IMR-90 (cell line): ENCODE data around the gene GALNT5. TPM values are rescaled to one million over a fixed set of nuclear protein-coding genes. Genes with fewer than 3 reads are reported as not detected.

Experiments used
- ATAC-seq: fragments of 200-7000 bp; cut with Tn5 transposase; 2 replicates; pipeline ENCODE4 v1.9.1; 2020; ENCODE audit warnings: low read depth, mild to moderate bottlenecking, moderate library complexity
- BruUV-seq: library from RNA; stranded (reverse); fragments of 400-500 nt; replicated peaks from 2 replicates; lab custom pipeline; 2021; lab: Mats Ljungman, UMichigan
- CTCF ChIA-PET: fragments of 300-600 bp; formaldehyde crosslinking; extraction: SDS; loops from one replicate; lab custom pipeline; 2021; ENCODE audit warnings: antibody characterized with exemption; lab: Yijun Ruan, JAX
- POLR2A ChIA-PET: fragments of 300-600 bp; sonication (Branson Sonifier 250); formaldehyde crosslinking; loops from one replicate; lab custom pipeline; 2022; ENCODE audit warnings: antibody characterized with exemption; ENCODE audit not compliant: unreplicated experiment; lab: Charles Lee
- DNase-seq: peaks from one replicate; pipeline ENCODE4 v3.0.0; 2013
- H2AFZ ChIP-seq: replicated peaks from 2 replicates; pipeline ENCODE3; 2013; ENCODE audit warnings: low read length, mild to moderate bottlenecking; ENCODE audit not compliant: poor library complexity
- H2AK5ac ChIP-seq: 2 replicates; pipeline ENCODE4 v1.6.1; 2013; ENCODE audit warnings: low read depth, low read length, inconsistent platforms
- H2AK9ac ChIP-seq: replicated peaks from 2 replicates; pipeline ENCODE3; 2013; ENCODE audit warnings: mild to moderate bottlenecking, low read depth, low read length, moderate library complexity; ENCODE audit not compliant: poor library complexity
- H2BK120ac ChIP-seq: 2 replicates; pipeline ENCODE4 v1.6.1; 2013; ENCODE audit warnings: low read depth, low read length, inconsistent platforms
- H2BK15ac ChIP-seq: 3 replicates; pipeline ENCODE4 v1.6.1; 2013; ENCODE audit warnings: low read depth, low read length, inconsistent platforms
- H2BK20ac ChIP-seq: 2 replicates; pipeline ENCODE4 v1.6.1; 2013; ENCODE audit warnings: low read depth, mild to moderate bottlenecking, inconsistent platforms, low read length, moderate library complexity
- H2BK5ac ChIP-seq: 2 replicates; pipeline ENCODE4 v1.6.1; 2013; ENCODE audit warnings: mild to moderate bottlenecking, low read depth, low read length, inconsistent platforms; ENCODE audit not compliant: poor library complexity, severe bottlenecking
- H3K14ac ChIP-seq: replicated peaks from 2 replicates; pipeline ENCODE4 v1.6.1; 2013; ENCODE audit warnings: low read depth, low read length, inconsistent platforms
- H3K18ac ChIP-seq: 2 replicates; pipeline ENCODE4 v1.6.1; 2013; ENCODE audit warnings: low read depth, low read length, control low read depth
- H3K23ac ChIP-seq: 2 replicates; pipeline ENCODE4 v1.6.1; 2013; ENCODE audit warnings: low read depth, low read length, inconsistent platforms
- H3K27ac ChIP-seq: 2 replicates; pipeline ENCODE4 v1.5.1; 2013; ENCODE audit warnings: mild to moderate bottlenecking, control low read depth, low read length; ENCODE audit not compliant: insufficient read depth
- H3K27me3 ChIP-seq: 2 replicates; pipeline ENCODE4 v1.6.1; 2013; ENCODE audit warnings: low read length; ENCODE audit not compliant: control insufficient read depth, insufficient read depth
- H3K36me3 ChIP-seq: 2 replicates; pipeline ENCODE4 v1.6.1; 2013; ENCODE audit warnings: low read length, mixed read lengths; ENCODE audit not compliant: control insufficient read depth, insufficient read depth
- H3K4ac ChIP-seq: 2 replicates; pipeline ENCODE4 v1.6.1; 2013; ENCODE audit warnings: low read depth, low read length, inconsistent platforms
- H3K4me1 ChIP-seq: 2 replicates; pipeline ENCODE4 v1.6.1; 2013; ENCODE audit warnings: low read length, mixed read lengths; ENCODE audit not compliant: control insufficient read depth, insufficient read depth
- H3K4me2 ChIP-seq: 2 replicates; pipeline ENCODE4 v1.6.1; 2013; ENCODE audit warnings: low read depth, mild to moderate bottlenecking, control low read depth, low read length, moderate library complexity
- H3K4me3 ChIP-seq: 2 replicates; pipeline ENCODE4 v1.5.1; 2013; ENCODE audit warnings: low read depth, mild to moderate bottlenecking, control low read depth, low read length, moderate library complexity; ENCODE audit not compliant: insufficient read depth
- H3K56ac ChIP-seq: 2 replicates; pipeline ENCODE4 v1.6.1; 2013; ENCODE audit warnings: low read length, inconsistent platforms; ENCODE audit not compliant: insufficient read depth; ENCODE audit errors: extremely low read depth
- H3K79me1 ChIP-seq, 2 experiments: 2 replicates each; pipeline ENCODE4 v1.6.1; 2013; ENCODE audit warnings: low read length in 2 of 2, inconsistent platforms in 1 of 2, low read depth in 1 of 2
- H3K9ac ChIP-seq: 2 replicates; pipeline ENCODE4 v1.6.1; 2013; ENCODE audit warnings: low read depth, low read length, control low read depth
- H3K9me1 ChIP-seq: 2 replicates; pipeline ENCODE4 v1.6.1; 2013; ENCODE audit warnings: low read length, inconsistent platforms; ENCODE audit not compliant: insufficient read depth
- H3K9me3 ChIP-seq: 2 replicates; pipeline ENCODE4 v1.6.1; 2013; ENCODE audit warnings: low read length; ENCODE audit not compliant: control insufficient read depth, insufficient read depth
- H4K20me1 ChIP-seq: 2 replicates; pipeline ENCODE4 v1.6.1; 2013; ENCODE audit warnings: low read length, inconsistent platforms; ENCODE audit not compliant: insufficient read depth
- H4K5ac ChIP-seq: 2 replicates; pipeline ENCODE4 v1.6.1; 2013; ENCODE audit warnings: mild to moderate bottlenecking, low read depth, low read length, control low read depth
- H4K8ac ChIP-seq, 2 experiments: 2 replicates each; pipeline ENCODE4 v1.6.1; 2013; ENCODE audit warnings: low read depth in 2 of 2, low read length in 2 of 2, control low read depth in 1 of 2, inconsistent platforms in 1 of 2
- H4K91ac ChIP-seq: 2 replicates; pipeline ENCODE4 v1.6.1; 2013; ENCODE audit warnings: low read depth, low read length, inconsistent platforms; ENCODE audit not compliant: insufficient read depth
- BHLHE40 ChIP-seq: fragments of 150-350 bp; IDR thresholded peaks from 2 replicates; pipeline ENCODE4 v1.6.1; 2016; ENCODE audit warnings: mild to moderate bottlenecking, low read depth, low read length
- CEBPB ChIP-seq: IDR thresholded peaks from 2 replicates; pipeline ENCODE4 v1.6.1; 2012; ENCODE audit warnings: low read depth, low read length, improper control_type of control experiment
- CHD1 ChIP-seq: IDR thresholded peaks from 2 replicates; pipeline ENCODE4 v1.6.1; 2012; ENCODE audit warnings: low read depth, low read length, improper control_type of control experiment
- MAFK ChIP-seq: IDR thresholded peaks from 2 replicates; pipeline ENCODE4 v1.6.1; 2012; ENCODE audit warnings: low read depth, low read length, improper control_type of control experiment
- MAZ ChIP-seq: IDR thresholded peaks from 2 replicates; pipeline ENCODE4 v1.6.1; 2012; ENCODE audit warnings: low read depth, mild to moderate bottlenecking, low read length, improper control_type of control experiment, moderate library complexity, borderline replicate concordance
- MXI1 ChIP-seq: IDR thresholded peaks from 2 replicates; pipeline ENCODE4 v1.6.1; 2012; ENCODE audit warnings: low read depth, mild to moderate bottlenecking, low read length, moderate library complexity, borderline replicate concordance
- NFE2L2 ChIP-seq: fragments of 150-350 bp; IDR thresholded peaks from 2 replicates; pipeline ENCODE4 v1.6.1; 2016; ENCODE audit warnings: low read depth, mild to moderate bottlenecking, low read length
- POLR2A ChIP-seq: IDR thresholded peaks from 2 replicates; pipeline ENCODE4 v1.6.1; 2012; ENCODE audit warnings: mild to moderate bottlenecking, low read depth, low read length
- RAD21 ChIP-seq: IDR thresholded peaks from 2 replicates; pipeline ENCODE4 v1.6.1; 2012; ENCODE audit warnings: low read length, improper control_type of control experiment
- RCOR1 ChIP-seq: IDR thresholded peaks from 2 replicates; pipeline ENCODE4 v1.6.1; 2012; ENCODE audit warnings: mild to moderate bottlenecking, low read length, improper control_type of control experiment; ENCODE audit not compliant: insufficient replicate concordance
- SMC3 ChIP-seq: fragments of 150-350 bp; IDR thresholded peaks from 2 replicates; pipeline ENCODE4 v1.6.1; 2016; ENCODE audit warnings: low read depth, mild to moderate bottlenecking, antibody characterized with exemption, low read length, moderate library complexity
- WGBS, 2 experiments: methylation state at CpG; one replicate each; pipeline versions ENCODE4 v1.1.5 to v1.1.7; 2013; ENCODE audit warnings: missing lambda C conversion rate in 2 of 2; ENCODE audit not compliant: insufficient read length in 1 of 2; ENCODE audit errors: extremely low coverage in 2 of 2; 5-methylcytosine and 5-hydroxymethylcytosine counted together
- dilution Hi-C: fragments of 300-500 bp; cut with HindIII; formaldehyde crosslinking; loops from one replicate; pipeline ENCODE4 v1.14.3; 2018; ENCODE audit warnings: low sequenced_read_pairs; ENCODE audit not compliant: unreplicated experiment
- in situ Hi-C: fragments of 300-500 bp; cut with MboI; formaldehyde crosslinking; loops from 3 replicates; pipeline ENCODE4 v1.14.3; 2019; ENCODE audit warnings: low sequenced_read_pairs, inconsistent platforms, mixed read lengths
- intact Hi-C: fragments of 100-400 bp; cut with micrococcal nuclease; formaldehyde crosslinking; loops from 2 replicates; pipeline ENCODE4 v1.10.0; 2022
- polyA plus RNA-seq, 3 experiments: library from polyadenylated mRNA; depleted of rRNA; stranded (reverse); fragments of >200 nt; gene quantifications; 2 replicates each; pipeline ENCODE4 v1.2.3, GENCODE V29; 2012; ENCODE audit warnings: low replicate concordance in 1 of 3
- total RNA-seq: library from RNA; depleted of rRNA; stranded (reverse); fragments of >200 nt; gene quantifications from 2 replicates; pipeline ENCODE4 v1.2.3, GENCODE V29; 2012
- TF ChIP-seq, protein P1 (sequence below): fragments of 150-350 bp; IDR thresholded peaks from 2 replicates; pipeline ENCODE4 v1.6.1; 2016; ENCODE audit warnings: low read depth, mild to moderate bottlenecking, low read length, moderate library complexity, borderline replicate concordance
- TF ChIP-seq, protein P2 (sequence below): conservative IDR thresholded peaks from 2 replicates; pipeline ENCODE4 v1.5.1; 2012; ENCODE audit warnings: mild to moderate bottlenecking, low read depth, low read length, improper control_type of control experiment
- TF ChIP-seq, protein P3 (sequence below): fragments of 150-350 bp; IDR thresholded peaks from 2 replicates; pipeline ENCODE4 v1.6.1; 2017; ENCODE audit warnings: mild to moderate bottlenecking, antibody characterized with exemption, low read length, low read depth

GALNT5 gene
- total and polyA plus RNA-seq, 2 of the 4 experiments (the other 2 are of a cell fraction) = 36.3 to 63.3 TPM

DNA sequence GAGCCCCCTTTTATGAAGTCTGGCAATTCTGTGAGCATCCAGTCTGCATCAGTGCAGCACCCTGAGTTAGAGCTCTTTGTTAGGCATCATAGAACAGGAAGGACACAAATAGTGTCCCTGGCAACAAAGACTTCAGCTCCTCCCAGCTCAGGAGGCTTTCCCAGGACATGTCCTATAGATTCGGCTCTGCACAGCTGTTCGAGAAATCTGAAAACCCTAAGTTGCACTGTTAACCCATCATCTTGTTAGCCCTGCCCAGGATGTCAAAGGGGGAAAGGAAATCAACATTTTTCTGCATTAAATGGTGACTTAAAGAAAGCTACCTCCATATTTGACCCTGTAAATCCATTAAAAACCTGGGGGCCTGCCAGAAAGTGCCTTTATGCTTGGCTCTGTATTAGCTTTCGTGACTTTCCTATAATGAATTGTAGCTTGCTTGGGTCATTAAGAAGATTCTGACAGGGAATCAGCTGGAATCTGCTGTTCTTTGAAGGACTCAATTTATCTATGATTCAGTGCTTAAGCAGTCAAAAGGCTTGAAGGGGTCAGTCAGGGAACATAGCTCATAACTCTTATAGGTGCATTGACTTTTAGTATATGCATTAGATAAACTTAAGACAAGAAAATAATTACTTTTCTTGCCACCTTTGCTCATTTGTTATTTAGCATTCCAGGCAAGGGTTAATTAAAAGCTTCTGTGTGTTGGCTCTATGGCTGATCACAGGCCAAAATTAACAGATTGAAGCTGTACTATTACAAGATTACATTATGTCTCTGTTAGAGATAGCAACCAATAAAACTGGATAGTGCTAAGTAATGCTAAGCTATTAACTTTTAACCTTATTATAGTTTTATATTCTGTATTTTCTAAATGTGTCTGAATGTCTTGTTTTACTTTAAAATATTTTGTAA, 47.6 kb downstream of the GALNT5 start:
- H3K56ac ChIP-seq = no peak overlapping the region
- WGBS, 2 experiments = no CpG with 5 or more reads among the region's 3 CpGs
- TF ChIP-seq MAFK (no peak), MAZ (no peak), SMC3 (no peak), MXI1 (no peak), POLR2A (no peak), CEBPB (no peak), RAD21 (no peak), NFE2L2 (no peak), RCOR1 (no peak), BHLHE40 (no peak), CHD1 (no peak)
- TF ChIP-seq, protein P1, sequence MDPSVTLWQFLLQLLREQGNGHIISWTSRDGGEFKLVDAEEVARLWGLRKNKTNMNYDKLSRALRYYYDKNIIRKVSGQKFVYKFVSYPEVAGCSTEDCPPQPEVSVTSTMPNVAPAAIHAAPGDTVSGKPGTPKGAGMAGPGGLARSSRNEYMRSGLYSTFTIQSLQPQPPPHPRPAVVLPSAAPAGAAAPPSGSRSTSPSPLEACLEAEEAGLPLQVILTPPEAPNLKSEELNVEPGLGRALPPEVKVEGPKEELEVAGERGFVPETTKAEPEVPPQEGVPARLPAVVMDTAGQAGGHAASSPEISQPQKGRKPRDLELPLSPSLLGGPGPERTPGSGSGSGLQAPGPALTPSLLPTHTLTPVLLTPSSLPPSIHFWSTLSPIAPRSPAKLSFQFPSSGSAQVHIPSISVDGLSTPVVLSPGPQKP = no peak
- TF ChIP-seq, protein P2, sequence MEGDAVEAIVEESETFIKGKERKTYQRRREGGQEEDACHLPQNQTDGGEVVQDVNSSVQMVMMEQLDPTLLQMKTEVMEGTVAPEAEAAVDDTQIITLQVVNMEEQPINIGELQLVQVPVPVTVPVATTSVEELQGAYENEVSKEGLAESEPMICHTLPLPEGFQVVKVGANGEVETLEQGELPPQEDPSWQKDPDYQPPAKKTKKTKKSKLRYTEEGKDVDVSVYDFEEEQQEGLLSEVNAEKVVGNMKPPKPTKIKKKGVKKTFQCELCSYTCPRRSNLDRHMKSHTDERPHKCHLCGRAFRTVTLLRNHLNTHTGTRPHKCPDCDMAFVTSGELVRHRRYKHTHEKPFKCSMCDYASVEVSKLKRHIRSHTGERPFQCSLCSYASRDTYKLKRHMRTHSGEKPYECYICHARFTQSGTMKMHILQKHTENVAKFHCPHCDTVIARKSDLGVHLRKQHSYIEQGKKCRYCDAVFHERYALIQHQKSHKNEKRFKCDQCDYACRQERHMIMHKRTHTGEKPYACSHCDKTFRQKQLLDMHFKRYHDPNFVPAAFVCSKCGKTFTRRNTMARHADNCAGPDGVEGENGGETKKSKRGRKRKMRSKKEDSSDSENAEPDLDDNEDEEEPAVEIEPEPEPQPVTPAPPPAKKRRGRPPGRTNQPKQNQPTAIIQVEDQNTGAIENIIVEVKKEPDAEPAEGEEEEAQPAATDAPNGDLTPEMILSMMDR = no peak
- TF ChIP-seq, protein P3, sequence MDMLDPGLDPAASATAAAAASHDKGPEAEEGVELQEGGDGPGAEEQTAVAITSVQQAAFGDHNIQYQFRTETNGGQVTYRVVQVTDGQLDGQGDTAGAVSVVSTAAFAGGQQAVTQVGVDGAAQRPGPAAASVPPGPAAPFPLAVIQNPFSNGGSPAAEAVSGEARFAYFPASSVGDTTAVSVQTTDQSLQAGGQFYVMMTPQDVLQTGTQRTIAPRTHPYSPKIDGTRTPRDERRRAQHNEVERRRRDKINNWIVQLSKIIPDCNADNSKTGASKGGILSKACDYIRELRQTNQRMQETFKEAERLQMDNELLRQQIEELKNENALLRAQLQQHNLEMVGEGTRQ = no peak

More for the DNA sequence above, 47.6 kb downstream of the GALNT5 start:
- Histone ChIP-seq H3K27me3 (no peaks in the 10 kb centered on the region), H3K4ac (no peak overlapping the region), H3K36me3 (peaks cover 11% of the 10 kb centered on the region), H4K5ac (no peak overlapping the region), H2AK9ac (no peak overlapping the region), H3K18ac (no peak overlapping the region), H4K8ac (peak overlapping the region in 1 of 2 experiments; percentile 47; a peak in 1 of 4 replicates), H2AFZ (no peak overlapping the region), H3K9me1 (peaks cover 3% of the 10 kb centered on the region; the same call in 1 of the 2 replicates), H3K4me1 (peaks cover 4% of the 10 kb centered on the region; the same call in 1 of the 2 replicates), H3K4me3 (no peak overlapping the region), H3K27ac (no peak overlapping the region), H2BK5ac (peak overlapping the region; percentile 2), H3K9me3 (no peaks in the 10 kb centered on the region), H3K23ac (no peak overlapping the region), H3K79me1 (no peaks in the 10 kb centered on the region), H3K4me2 (no peak overlapping the region; the same call in 1 of the 2 replicates), H2BK20ac (no peak overlapping the region), H4K20me1 (no peaks in the 10 kb centered on the region), H2BK120ac (no peak overlapping the region), H4K91ac (no peak overlapping the region), H2BK15ac (no peak overlapping the region), H3K9ac (no peak overlapping the region), H2AK5ac (no peak overlapping the region; the same call in 1 of the 2 replicates), H3K14ac (no peak overlapping the region)
- intact Hi-C loops = no loop called here
- BruUV-seq = no TSS peak
- ATAC-seq (peak; percentile 50), DNase-seq (peak; percentile 49)
- CTCF ChIA-PET = interaction anchor here (0.9 to 1.5 kb wide), 4 partner anchors 14 to 706 kb away, joined by 3 to 6 read pairs (median 3); no protein-coding TSS in a partner anchor
- in situ Hi-C loops = no loop called here
- POLR2A ChIA-PET = no interaction called here
- dilution Hi-C loops = no loop called here
